GM18870 (cell line): ENCODE results near the gene DNAJC21.

Experiments used
- ATAC-seq: cut with Tn5 transposase; IDR thresholded peaks from one replicate; pipeline ENCODE4 v1.9.1; 2021; ENCODE audit warnings: moderate library complexity; ENCODE audit not compliant: unreplicated experiment

Gene DNAJC21

DNA sequence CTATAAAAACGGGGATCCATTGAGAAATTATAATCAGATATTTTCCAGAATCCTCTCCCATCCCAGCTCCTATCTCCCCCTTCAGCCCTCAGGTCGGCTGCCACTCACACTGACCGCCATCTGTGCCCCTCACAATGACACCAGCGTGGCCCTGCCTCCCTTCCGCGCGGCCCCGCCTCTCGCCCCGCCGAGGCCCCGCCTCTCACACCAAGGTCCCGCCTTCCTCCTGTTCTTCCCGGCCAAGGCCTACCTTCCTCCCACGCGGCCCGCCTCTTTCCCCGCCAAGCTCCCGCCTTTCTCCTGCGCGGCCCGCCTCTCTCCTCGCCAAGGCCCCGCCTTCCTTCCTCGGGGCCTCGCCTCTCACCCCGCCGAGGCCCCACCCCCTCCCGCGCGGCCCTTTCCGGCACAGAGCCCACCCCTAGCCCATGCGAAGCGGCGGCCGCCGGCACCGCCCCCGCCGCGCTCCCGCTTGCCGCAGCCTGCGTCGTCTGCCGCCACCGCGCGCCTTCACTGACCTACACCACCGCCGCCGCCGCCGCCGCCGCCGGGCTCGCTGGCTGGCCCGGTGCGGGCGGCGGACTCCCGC lies at the start of gene DNAJC21:
TSS of gene DNAJC21 (plus strand) at position 426 of the 586 bp plus-strand sequence. CDS start 261 bp downstream, outside the sequence.
- ATAC-seq: peak; percentile 89

DNA sequence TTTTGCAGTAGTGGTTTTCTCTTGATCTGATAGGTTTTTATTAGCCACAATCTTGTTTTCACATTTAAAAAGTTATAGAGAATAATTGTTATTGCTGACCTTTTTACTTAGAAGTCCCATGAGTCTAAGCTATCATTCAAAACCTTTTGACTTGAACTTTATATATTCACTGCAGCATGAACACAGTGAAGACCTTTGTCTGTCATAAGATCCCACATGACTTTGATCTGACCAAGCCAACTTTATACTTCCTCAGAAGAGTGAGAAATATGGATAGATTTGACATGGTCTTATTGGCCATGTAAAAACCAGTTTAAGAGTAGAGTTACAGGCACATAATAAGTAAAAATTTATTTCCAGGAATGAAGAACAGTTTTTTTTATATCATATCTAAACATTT lies 48.1 kb upstream of the DNAJC21 start:
- ATAC-seq: no peak

DNA sequence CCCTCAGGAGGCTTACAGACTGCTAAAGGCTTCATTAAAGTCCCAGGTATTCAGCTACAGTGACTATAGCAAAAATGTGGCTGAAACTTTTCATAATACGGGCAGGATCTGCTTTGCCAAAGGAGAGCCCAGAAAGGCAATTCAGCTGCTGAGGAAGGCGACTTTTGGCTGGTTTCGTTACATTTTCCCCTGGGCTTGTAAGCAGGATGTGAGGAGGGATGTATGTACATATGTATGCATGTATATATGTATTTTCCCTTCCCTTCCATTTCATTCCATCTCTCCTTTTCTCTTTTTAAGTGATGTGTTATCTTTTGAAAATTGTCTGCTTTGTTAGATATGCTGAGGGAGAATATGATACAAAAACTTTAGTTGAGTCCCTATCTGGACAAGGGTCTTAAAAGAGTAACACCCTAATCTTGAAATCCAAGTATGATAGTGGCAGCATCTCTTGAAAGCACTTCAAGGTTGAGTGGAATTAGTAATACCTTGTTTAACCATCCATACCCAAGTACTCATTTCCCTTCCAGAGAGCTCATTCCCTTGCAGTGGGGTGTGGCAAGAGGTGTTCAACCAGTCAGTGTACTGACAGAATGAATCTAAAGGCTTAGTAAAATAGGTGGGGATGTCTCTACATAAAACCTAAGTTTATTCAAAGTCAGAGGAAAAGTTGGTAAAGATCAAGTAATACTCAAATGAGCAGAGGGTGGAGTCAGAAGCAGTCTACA lies 42.8 kb upstream of the DNAJC21 start:
- ATAC-seq: no peak

GRCh38 chr5:34889394-34889793 lies 40.0 kb upstream of the DNAJC21 start:
- ATAC-seq: no peak

DNA sequence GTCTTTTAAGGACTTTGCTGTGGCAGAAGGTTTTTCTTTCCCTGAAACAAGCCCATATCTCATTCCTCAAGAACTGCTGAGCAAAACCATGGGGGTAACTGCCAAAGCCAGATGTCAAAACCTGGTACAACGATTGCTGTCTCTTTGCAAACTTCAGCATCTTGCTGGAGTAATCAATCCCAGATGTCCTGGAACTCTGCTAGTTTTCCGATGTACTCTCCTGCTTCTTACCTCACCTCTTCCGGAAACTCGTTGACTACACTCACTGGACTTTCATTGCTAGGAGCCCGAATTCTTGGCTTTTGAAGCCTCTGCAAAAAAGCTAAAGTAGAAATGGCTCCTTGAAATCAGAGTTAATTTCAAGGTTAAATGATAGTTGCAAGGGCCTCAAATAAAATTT lies 37.4 kb upstream of the DNAJC21 start:
- ATAC-seq: no peak

- no peak for ATAC-seq
Measured at GRCh38 chr5:34892414-34892813, 36.9 kb upstream of the DNAJC21 start.

DNA sequence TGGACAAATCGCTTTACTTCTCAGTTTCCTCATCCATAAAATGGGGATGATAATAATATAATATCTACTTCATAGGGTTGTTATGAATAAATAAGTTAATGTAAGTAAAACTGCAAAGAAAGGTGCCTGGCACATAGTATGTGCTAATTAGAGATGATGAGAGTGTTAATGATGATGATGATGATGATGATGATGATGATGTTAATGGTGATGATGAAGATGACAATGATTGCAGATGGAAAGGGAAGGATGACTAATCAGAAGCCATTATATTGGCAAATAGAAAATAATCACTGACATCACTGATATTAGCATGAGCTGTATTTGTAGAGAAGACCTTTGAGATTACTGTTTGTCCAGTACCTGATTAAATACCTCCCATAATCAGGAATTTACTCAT lies 34.6 kb upstream of the DNAJC21 start:
- ATAC-seq: no peak

GRCh38 chr5:34895641-34896419 lies 33.5 kb upstream of the DNAJC21 start:
- ATAC-seq: no peak

- no peak for ATAC-seq
Measured at GRCh38 chr5:34897646-34898045, 31.7 kb upstream of the DNAJC21 start.

GRCh38 chr5:34898258-34898895 lies 31.0 kb upstream of the DNAJC21 start:
- ATAC-seq: peak; percentile 86

GRCh38 chr5:34899066-34899465 lies 30.3 kb upstream of the DNAJC21 start:
- ATAC-seq: no peak

DNA sequence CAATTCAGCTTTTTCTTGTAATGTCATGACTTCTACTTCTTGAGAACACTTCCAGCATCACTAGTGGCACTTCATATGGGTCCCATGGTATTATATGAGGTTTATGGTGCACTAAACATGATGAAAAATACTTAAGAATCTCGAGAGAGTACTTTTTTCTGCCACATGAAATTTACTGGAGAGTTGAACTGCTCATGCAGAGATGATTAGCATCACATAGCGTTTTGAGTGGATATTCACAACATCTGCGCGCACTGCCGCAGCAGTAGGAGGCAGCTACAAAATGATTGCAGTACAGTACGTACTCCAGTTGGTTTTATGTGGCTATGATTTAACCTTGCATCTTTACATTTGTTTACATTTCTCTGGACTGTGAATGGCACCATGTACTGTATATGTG lies 28.7 kb upstream of the DNAJC21 start:
- no peak for ATAC-seq

DNA sequence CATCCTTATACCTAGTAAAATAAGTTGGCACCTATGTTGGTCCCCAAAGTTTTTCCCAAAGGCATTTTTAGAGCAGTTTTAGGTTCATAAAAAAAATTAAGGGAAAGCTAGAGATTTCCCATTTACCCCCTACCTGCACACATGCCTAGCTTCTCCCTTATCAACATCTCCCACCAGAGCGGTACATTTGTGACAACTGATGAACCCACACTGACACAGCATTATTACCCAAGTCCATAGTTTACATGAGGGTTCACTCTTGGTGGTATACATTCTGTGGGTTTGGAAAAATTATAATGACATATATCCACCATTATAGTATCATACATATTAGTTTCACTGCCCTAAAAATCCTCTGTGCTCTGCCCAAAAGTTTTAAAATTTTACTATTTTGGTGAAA lies 26.1 kb upstream of the DNAJC21 start:
- ATAC-seq: no peak

DNA sequence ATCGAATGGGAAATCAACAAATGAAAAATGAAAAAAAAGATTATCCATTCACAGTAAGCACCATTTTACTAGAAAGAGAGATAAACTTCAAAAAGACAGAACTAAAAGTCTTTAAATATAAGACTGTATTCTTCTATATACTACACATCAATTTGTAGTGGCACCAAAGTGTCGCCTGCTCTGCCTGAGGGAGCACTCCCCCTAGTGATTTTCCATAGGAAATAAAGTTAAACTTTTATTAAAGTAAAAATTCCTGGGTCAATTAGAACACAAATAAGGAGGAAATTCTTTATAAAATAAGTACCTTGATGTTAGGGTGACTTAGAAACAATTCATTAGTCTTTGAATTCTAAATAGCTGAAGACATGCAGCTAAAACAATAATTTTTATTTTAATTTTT lies 23.8 kb upstream of the DNAJC21 start:
- no peak for ATAC-seq

DNA sequence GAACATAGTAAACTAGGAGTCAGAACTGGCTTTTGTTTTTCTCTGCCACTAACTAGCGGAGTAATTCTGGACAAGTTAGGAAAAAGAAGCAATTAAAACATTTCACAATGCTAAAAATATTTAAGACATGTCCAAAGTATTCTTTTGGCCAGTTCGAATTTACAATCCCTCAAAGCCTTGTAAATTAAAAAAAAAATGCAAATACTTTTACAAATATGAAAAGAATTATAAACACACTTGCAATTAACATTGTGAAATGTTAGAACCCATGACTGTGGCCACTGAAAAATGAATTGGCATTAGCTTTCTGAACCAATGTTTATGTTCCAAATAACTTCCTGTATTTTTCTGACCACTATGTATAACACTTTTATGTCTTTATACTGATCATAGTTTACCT lies 16.3 kb upstream of the DNAJC21 start:
- ATAC-seq: no peak

DNA sequence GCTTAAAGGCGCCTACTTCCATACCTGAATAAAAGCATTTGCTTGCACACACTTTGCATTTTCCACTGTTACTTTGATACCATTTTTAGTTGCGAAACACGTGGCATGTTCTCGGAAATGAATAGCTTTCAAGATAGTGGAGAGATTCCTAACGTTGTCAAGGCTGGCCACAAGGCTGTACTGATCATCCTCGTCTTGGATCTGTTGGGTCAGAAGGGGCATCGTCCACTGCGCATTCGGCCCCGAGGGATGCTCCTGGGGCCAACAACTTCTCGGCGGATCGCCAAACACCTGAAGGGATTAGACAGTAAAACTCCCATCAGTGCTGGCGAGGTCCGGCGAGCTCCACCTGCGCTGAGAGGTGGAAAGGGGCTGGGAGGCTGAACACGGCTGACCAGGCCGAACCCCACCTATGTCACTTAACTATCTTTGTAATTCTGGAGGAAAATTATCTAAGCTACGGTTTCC lies 14.7 kb upstream of the DNAJC21 start:
- ATAC-seq: peak; percentile 20

GRCh38 chr5:34915139-34915855 lies 14.1 kb upstream of the DNAJC21 start, which contains the start of the genes BRIX1 and RAD1:
BRIX1 (plus strand) TSS chr5:34915711; CDS start chr5:34915739, 28 bp downstream.
RAD1 (minus strand) TSS chr5:34915504; CDS start chr5:34914892, 612 bp downstream.
- ATAC-seq: peak; percentile 96

DNA sequence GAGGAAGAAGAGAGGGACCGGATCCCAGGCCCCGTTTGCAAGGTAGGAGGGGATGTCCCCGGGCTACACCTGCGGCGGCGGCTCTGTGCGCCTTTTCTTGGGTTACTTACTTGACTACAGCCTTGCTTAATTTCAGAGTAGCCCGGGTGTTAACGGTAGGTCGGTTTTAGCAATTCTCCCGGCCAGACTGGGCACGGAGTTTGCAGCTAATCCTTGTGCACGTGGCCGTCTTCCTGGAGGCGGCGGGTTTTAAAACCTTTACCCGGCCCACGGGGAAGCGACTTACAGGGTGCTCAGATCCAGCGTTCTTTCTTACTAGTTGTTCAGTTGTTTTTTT lies 13.5 kb upstream of the DNAJC21 start:
- peak; percentile 15 for ATAC-seq

GRCh38 chr5:34916518-34916917 lies 12.8 kb upstream of the DNAJC21 start:
- ATAC-seq: no peak

GRCh38 chr5:34918025-34918424 lies 11.3 kb upstream of the DNAJC21 start:
- no peak for ATAC-seq

DNA sequence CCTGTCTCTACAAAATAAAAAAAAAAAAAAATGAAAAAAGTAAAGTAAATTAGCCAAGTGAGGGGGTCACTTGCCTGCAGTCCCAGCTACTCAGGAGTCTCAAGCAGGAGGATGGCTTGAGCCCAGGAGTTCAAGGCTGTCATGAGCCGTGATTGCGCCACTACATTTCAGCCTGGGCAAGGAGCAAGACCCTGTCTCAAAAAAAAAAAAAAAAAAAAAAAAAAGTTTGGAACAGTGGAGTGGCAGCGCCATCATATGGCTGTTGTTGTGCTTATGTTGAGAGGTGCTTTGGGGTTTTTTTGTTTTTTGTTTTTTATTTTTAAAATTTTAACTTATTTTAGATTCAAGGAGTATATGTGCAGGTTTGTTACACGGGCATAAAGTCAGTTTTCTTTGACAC lies 10.3 kb upstream of the DNAJC21 start:
- ATAC-seq: no peak
